Measurements from ENCODE around the gene PDCD6IP.
"Not testable (repeated sequence)": the region's sequence is repeated elsewhere in the genome, so short reads cannot be mapped to it uniquely, and the experiment has no call there.

PDCD6IP gene

DNA sequence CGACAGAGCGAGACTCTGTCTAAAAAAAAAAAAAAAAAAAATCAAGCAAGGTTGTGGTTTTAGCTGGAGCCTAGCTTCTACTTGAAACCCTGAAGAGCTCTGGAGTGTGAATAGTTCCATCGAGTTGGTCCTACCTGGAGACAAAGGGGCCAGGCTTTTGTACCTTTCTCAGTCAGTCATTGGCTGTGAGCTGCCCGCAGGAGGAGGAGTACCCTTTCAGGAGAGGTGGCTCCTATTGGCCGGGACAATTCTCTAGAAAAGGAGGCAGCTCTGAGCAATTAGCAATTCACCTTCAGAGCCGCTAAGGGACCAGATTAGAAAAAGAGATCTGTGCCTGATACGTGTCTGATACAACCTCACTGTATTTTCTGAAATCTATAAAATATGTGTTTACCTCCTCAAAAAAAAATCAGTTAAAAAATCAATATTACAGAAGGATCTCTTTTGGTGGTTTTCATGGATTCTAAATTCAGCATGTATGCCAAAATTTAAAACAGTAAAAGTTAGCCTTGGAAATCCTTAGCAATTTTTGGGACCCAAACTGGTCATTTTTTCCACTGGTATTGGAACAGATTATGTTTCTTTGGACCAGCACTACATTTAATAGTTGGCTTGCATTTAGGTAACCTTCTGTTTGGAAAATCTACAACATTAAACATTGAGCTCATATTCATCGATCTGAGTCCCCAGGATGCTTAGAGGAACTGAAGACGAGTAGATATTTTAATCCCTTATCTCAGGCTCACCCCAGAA is 29.7 kb upstream of the PDCD6IP start:
- TF ChIP-seq, protein P1, sequence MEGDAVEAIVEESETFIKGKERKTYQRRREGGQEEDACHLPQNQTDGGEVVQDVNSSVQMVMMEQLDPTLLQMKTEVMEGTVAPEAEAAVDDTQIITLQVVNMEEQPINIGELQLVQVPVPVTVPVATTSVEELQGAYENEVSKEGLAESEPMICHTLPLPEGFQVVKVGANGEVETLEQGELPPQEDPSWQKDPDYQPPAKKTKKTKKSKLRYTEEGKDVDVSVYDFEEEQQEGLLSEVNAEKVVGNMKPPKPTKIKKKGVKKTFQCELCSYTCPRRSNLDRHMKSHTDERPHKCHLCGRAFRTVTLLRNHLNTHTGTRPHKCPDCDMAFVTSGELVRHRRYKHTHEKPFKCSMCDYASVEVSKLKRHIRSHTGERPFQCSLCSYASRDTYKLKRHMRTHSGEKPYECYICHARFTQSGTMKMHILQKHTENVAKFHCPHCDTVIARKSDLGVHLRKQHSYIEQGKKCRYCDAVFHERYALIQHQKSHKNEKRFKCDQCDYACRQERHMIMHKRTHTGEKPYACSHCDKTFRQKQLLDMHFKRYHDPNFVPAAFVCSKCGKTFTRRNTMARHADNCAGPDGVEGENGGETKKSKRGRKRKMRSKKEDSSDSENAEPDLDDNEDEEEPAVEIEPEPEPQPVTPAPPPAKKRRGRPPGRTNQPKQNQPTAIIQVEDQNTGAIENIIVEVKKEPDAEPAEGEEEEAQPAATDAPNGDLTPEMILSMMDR (IDR thresholded peaks at IDR 0.05) = no peak
- no peak for TF ChIP-seq ZFX (IDR thresholded peaks at IDR 0.05; ENCODE audit: borderline replicate concordance)
- no peak overlapping the region for H3K27ac ChIP-seq

DNA sequence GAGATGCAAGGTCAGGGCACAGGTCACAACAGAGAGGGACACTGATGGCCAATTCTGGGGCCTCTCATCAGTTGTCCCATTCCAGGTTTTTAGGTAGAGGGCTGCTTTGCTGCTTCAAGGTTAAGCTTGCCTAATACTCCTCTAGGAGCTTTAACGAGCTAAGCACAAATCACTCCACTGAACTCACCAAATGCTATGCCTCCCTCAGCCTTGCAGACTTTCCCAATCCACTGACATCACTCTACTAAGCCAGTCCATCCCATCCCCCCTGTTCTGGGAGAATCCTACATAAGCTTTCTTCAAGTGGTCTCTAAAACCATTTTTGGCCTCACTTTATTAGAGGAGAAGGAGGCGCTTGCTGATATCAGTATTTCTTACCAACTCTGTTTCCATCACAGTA is 24.8 kb upstream of the PDCD6IP start:
- no peak for TF ChIP-seq ZFX (IDR thresholded peaks at IDR 0.05; ENCODE audit: borderline replicate concordance)
- TF ChIP-seq, protein P1 (IDR thresholded peaks at IDR 0.05) = no peak

GRCh38 chr3:33775363-33775762 is 23.1 kb upstream of the PDCD6IP start:
- TF ChIP-seq, protein P1 (IDR thresholded peaks at IDR 0.05) = no peak
- no peak for TF ChIP-seq ZFX (IDR thresholded peaks at IDR 0.05; ENCODE audit: borderline replicate concordance)
- no peak overlapping the region for H3K27ac ChIP-seq

More for the DNA sequence above, 24.8 kb upstream of the PDCD6IP start:
- H3K27ac ChIP-seq = no peak overlapping the region

- TF ChIP-seq, protein P1 (IDR thresholded peaks at IDR 0.05) = no peak
- TF ChIP-seq ZFX (IDR thresholded peaks at IDR 0.05; ENCODE audit: borderline replicate concordance) = no peak
Observed at GRCh38 chr3:33777996-33778395, 20.4 kb upstream of the PDCD6IP start.

GRCh38 chr3:33779751-33780150 is 18.7 kb upstream of the PDCD6IP start:
- H3K27ac ChIP-seq = no peak overlapping the region
- no peak for TF ChIP-seq ZFX (IDR thresholded peaks at IDR 0.05; ENCODE audit: borderline replicate concordance)
- TF ChIP-seq, protein P1 (IDR thresholded peaks at IDR 0.05) = no peak

More at GRCh38 chr3:33777996-33778395, 20.4 kb upstream of the PDCD6IP start:
- no peak overlapping the region for H3K27ac ChIP-seq

DNA sequence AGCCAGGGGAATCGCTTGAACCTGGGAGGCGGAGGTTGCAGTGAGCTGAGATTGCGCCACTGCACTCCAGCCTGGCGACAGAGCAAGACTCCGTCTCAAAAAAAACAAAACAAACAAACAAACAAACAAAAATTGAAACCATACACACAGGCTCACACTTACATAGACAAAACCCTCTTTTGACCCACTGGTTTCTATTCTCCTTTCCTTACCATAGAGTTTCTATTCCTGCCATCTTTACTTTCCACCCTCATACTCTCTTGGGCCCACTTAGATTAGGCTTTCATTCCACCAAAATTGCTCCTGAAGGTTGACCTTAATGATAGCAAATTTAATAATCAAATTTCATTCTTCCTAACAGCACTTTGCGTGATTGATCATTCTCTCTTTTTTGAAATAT is 17.0 kb upstream of the PDCD6IP start:
- not testable (repeated sequence) for H3K27ac ChIP-seq

- TF ChIP-seq, protein P1 (IDR thresholded peaks at IDR 0.05) = no peak
- TF ChIP-seq ZFX (IDR thresholded peaks at IDR 0.05; ENCODE audit: borderline replicate concordance) = no peak
- no peak overlapping the region for H3K27ac ChIP-seq
Observed at GRCh38 chr3:33786565-33787327, 11.7 kb upstream of the PDCD6IP start.
